Activated CD4-positive, alpha-beta T cell treated with anti-CD3 and anti-CD28 coated beads for 1 hour (primary cell): ENCODE measurements around the gene MMP1.

Source experiments
- DNase-seq: peaks from one replicate; pipeline ENCODE4 v3.0.0-alpha.2; 2020

MMP1 gene

DNA sequence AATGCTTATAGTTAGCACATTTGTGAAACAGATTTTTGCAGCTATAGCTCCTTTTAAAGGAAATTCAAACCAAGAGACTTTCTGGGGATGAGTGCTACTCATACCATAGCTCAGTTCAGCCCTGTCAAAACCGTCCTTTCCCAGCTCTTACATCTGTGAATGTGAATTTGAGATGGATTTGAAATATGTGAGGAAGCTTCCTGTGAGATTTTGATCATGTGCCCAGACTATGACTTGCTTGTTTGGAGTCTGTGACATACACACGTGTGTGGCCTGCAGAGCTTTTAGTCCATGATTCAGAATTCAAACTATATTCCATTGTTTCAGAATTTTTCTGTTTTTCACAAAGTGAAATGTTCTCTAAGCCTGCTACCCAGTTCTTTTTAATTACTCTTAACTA lies 4.4 kb upstream of the MMP1 start:
- DNase-seq = no peak

DNA sequence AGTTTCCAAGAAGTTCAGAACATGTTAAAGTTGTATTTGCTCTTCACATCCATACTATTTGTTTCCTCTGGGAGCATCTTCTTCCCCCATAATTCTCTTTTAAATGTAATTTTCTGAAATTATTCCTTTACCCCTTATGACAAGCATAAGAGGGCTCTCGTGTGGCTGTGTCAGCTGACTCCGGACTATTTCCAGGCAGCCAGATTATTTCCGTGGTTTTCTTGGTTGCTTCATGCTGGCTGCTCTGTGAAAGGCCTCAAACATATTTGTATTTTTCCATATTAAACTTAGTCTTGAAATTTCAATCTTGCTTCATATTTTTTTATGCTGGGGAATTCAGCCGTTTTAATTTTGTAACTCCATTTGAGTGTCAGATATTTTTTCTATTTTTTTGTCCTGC lies 2.8 kb upstream of the MMP1 start:
- DNase-seq = no peak

DNA sequence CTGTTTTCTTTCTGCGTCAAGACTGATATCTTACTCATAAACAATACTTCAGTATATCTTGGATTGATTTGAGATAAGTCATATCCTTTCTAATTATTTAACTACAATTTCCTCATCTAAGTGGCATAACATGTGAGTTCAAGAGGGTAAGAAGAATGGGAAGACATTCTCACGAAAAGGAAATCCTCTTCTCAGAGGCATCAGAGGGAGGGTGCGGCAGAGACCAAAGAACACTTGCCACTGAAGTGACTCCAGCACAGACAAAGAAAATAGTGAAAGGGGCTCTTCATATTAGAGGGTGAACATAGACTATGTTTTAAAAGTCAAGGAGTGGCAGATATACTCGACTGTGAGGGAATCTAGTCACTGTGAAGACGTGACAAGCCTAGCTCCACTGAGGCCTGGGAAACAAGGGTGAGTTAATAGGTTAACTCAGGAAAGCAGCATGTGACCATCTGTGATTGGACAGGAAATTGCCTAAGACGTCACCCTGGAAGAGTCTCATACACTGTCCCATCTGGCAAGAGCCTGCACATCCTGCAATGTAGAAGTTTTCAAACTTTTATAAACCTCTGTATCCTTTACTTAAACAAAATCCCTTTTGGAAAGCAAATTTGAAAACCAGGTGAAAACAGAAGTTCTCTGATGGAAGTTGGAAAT lies 1.9 kb upstream of the MMP1 start:
- no peak for DNase-seq

DNA sequence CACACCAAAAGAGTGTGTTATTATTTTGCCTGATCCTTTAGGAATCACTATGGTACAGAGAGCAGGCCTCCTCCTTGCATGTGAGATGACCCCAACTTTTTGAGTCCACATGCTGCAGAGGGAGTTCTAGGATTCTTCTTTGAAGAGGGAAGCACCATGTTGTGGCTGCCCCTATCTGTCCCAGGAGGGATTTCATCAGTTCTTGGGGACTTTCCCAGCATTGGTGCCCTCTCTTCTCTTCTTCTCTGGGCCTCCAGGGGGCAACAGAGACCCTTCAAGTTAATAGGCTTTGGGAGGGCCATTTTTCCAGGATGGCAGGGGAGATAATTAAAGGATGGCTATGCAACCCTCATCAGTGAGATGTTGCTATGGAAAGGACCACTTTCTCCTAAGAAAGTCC lies 3.6 kb downstream of the MMP1 start:
- no peak for DNase-seq

DNA sequence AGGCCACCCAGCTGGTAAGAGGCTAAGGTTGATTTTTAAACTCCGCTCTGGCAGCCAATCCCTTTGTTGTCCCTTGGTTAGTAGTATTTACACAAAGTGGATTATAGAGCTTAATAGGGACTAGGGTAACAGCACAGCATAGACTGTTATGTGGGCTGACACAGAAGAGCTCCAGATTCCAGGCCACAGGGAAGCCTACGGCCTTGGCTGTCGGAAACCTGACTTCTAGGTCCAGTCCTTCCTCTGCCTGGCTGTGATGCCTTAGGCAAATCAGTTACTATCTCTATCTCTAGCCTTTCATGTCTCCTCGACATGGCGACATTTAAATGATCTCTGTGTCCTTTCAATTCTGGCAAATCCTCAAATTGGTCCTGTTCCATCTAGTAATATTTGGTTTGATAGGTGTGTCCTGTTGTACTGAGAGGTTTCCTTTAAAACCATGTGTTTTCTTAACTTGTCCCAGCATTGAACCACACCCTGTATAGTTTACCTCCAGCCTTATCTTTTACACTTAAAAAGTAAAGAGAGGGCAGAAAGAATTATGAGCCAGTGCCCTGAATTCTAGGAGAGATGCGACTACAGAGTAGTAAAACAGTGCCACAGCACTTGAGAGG lies 4.2 kb downstream of the MMP1 start:
- DNase-seq = no peak

DNA sequence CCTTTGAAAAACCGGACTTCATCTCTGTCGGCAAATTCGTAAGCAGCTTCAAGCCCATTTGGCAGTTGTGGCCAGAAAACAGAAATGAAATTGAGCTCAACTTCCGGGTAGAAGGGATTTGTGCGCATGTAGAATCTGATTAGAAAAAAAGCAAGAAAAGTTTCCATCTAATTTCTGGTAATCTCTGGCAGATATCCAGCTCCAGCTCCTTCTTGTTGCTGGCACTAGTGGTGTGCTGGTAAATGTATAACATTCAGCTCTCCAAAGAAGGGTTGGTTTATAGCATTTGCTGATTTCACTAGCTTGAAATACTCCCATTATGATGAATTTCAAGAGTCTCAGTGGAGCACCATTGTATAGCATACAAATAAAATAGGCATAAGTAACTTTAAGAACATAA lies 5.4 kb downstream of the MMP1 start:
- DNase-seq = no peak

DNA sequence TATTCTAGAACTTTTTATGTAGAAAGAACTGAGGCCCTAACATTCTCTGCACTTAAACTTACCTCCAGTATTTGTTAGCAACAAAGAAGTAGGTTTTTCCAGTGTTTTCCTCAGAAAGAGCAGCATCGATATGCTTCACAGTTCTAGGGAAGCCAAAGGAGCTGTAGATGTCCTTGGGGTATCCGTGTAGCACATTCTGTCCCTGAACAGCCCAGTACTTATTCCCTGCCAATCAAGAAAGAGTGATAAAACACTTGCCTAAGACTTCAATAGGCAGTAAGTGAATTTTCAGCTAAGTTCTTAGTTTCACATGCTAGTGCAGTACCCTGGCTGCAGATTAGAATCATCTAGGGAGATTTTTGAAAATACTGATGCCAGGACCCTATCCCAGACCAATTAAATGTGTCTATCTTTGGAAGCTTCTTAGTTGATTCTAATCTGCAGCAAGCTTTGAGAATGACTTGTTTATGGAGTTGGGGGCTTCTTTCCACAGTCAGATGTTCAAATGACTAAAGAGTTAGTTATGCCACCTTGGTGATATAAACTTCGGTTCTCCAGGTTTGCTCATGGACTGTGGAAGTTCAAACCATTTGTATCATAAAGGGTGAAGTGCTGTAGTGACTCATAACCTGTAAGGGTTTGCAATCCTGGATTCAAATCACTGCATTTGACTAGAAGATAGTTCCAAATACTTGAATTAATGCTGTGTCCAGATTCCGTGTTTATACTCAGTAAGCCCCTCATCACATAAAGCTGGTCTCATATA lies 6.5 kb downstream of the MMP1 start:
- no peak for DNase-seq

DNA sequence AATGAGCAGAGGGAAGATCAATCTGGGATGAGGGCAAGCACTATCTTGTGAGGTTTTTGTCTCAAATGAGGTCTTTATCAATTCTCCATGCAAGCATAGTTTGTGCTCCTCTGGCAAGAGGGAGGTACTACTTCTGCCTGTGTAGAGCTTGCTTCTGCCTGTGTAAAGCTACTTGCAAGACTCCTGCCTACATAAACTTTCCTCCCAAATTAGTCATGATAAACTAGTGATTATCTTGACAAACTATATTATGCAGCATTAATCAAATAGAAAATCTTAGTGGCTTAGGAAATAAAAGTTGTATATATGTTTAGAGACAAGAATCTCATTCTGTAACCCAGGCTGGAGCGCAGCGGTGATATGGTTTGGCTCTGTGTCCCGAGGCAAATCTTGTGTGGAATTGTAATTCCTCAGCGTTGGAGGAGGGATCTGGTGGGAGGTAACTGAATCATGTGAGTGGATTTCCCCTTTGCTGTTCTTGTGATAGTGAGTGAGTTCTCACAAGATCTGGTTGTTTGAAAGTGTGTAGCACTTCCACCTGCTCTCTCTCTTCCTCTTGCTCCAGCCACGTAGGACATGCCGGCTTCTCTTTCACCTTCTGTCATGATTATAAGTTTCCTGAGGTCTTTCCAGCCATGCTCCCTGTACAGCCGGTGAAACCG lies 9.5 kb downstream of the MMP1 start:
- DNase-seq = no peak

DNA sequence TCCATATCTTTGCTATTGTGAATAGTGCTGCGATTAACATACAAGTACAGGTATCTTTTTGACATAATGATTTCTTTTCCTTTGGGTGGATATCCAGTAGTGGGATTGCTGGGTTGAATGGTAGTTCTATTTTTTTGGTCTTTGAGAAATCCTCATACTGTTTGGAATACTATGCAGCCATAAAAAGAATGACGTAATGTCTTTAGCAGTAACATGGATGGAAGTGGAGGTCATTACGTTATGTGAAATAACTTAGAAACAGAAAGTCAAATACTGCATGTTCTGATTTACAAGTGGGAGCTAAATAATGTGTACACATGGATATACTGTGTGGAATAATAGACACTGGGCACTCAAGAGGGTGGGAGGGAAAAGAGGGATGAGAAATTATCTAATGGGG lies 13.6 kb downstream of the MMP1 start:
- DNase-seq = no peak

DNA sequence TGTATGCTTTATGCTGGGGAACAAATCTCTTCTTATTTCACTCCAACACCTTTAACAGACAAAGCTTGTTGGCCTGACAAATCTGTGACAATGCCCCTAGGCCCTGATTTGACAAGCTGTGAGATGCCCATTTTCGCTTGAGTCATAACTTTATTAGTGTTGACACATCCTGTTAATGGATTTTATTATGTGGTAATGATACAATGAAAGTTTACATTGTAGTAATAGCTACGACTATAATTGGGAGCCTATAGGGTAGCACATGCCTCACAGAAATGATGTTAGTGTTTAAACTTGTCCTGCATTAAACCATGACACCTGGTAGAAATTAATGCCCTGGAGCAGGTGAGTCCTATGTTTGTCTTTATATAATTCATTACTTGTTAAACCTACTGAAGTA lies 14.2 kb downstream of the MMP1 start:
- no peak for DNase-seq

DNA sequence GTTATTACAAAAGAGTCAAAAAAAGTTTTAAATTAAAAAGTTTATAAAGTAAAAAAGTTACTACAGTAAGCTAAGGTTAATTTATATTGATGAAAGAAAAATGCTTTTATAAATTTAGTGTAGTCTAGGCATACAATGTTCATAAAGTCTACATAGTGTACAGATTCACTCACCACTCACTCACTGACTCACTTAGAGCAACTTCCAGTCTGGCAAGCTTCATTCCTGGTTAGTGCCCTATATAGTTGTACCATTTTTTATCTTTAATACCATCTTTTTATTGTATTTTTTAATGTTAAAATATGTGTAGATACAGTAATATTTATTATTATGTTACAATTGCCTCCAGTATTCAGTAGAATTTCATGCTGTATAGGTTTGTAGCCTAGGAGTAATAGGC lies 14.9 kb downstream of the MMP1 start:
- no peak for DNase-seq

DNA sequence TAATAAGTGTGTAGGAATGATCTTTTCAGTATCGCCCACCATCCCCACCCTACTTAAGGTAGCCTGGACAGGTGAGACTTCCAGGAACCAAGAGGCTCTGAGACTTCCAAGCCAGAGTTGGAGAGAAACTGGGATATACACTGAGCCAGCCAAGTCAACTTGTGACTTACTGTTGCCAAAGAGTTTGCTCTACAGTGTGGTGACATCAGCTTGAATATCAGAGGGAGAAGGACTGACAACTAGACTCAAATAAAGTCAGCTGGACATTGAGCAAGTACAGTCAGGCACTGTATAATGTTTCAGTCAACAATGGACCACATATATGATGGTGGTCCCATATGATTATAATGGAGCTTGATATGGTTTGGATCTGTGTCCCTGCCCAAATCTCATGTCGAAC lies 16.3 kb downstream of the MMP1 start:
- DNase-seq = no peak

DNA sequence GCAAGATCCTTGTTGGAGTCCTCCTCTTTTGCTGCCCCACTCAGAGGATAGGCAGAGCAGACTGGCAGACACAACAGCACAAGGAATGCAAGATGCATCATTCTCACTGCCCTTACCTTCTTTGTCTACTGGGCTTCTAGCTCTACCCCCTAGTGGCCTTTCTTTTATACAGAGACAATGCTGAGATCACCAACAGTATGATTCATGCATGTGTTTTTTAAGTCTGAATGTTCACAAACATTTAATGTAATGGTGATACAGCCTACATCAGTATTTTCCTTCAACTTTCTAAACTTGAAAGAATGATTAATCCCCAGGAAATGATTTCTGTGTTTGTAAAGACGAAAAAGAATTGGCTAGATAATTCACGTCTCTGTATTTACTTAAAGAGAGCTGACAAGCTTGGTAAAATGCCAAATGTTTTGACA lies 17.5 kb downstream of the MMP1 start, which contains the start of gene MMP10:
MMP10 (minus strand) TSS at position 138 of the 428 bp plus-strand sequence; CDS start at position 101, 37 bp downstream.
- no peak for DNase-seq

DNA sequence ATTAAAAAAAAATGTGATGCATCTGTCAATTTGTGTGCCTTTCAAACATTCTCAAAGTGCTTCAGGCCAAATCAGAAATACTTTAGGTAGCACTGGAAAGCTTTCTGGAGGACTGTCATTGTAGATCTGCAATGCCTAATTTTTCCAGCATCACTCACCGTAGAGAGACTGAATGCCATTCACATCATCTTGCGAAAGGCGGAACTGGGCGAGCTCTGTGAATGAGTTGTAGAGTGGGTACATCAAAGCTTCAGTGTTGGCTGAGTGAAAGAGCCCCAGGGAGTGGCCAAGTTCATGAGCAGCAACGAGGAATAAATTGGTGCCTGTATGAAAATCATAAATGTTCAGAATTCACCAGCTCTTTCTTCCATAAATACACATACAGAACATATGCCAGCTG lies 21.5 kb downstream of the MMP1 start:
- no peak for DNase-seq

DNA sequence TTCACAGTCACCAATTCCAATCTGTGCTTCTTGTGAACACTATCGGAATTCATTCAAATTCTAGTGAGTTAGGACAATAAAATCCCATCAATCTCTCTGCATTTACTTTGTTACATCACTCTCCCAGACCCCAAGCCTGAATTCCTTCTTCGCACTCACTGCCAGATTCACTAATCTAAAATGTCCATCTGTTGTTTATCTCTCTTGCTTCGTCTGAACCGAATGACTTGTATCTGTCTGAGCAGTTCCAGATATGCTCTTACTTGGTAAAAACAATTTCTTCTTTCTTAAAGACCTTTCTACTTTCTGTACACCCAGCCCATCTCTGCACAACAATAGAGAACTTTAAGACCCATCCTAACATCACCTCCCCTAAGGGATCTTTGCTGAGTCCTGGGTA lies 24.6 kb downstream of the MMP1 start:
- DNase-seq = no peak

DNA sequence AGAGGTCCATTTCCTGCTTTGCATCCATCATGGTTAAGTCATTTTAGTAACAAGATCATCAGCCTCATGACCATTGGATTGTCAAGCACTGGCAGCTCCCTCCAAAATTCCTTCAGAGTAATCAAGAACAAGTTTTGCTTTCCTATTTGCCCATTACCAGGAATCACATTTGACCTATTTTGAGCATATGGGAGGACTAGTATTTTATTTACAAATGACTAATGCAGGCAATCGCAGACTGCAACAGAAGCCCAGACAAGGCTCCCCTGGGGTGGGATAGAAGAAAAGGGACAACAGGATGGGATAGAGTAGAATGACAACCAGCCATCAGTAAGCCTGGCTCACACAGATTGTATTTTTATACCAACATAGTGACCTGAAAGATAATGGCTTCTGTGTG lies 26.6 kb downstream of the MMP1 start:
- no peak for DNase-seq

DNA sequence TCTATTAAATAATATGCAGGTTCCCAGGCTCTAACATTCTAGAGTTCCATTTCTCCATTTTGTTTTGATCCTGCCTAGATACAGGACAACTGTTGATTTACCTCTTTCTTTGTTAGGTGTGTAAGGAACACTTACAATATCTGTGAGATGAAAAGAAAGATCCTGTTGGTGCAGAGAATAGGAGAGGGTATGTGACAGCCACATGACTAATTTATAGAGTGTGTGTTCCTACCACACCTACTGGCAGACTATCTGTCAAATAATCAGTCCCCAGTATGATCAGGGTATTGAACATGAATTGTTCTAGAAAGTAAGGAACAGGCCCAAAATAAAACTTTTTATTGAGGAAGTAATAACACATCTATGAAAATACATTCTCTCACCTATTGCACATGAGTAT lies 27.8 kb downstream of the MMP1 start:
- no peak for DNase-seq

DNA sequence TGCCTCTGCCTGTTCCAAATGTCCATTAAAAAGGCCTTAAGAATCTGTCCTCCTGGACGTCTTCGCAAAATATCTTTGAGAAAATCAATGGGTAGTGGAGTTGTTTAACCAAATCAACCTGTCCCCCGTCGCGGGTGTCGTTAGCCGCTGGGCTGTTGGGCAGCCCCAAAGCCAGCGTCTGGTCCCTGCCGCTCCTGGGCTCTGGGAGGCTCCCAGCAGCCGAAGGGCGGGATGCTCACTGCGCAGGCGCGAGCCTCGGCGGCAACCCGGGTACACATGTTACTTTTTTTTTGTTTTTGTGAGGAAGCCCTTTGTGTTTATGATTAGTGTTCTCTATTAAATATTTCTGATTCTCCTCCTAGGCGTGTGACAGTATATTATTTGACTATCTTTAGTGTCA lies 30.2 kb downstream of the MMP1 start:
- no peak for DNase-seq

DNA sequence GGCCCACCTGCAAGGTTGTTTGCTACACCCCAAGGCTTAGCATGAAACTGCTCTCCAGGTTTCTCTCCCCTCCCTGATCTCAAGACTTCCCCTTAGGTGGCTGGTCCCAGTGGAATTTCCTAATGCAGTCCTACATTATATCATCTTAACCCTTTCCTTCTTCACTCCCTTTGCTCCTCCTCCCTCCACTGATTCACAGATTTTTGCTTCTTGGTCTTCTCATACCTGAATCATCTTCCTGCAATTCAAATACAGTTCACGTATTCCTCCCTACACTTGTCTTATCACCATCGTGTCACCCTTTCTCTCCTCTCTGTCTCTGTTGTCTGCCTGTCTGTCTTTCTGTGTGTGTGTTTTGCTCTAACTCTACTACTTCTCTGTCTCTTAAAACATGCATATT lies 34.5 kb downstream of the MMP1 start:
- no peak for DNase-seq

DNA sequence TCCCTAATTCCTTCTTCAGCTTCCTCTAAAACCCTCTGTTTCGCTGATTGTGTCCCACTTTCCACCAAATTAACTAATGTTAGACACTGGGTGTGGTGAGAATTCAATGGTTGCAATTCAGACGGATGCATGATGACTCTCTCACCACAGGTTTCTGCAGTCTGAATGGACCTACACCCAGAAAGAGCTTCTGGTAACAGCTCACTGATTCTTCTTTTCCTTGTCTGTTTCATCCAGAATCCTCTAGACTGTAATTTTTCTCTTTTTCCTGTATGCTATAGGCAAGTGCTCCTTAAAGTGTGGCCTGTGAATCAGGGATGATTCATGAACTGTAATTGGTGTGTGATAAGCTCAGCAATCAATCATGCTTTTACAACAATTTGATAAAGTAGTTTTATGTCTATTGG lies 35.6 kb downstream of the MMP1 start:
- DNase-seq = no peak

DNA sequence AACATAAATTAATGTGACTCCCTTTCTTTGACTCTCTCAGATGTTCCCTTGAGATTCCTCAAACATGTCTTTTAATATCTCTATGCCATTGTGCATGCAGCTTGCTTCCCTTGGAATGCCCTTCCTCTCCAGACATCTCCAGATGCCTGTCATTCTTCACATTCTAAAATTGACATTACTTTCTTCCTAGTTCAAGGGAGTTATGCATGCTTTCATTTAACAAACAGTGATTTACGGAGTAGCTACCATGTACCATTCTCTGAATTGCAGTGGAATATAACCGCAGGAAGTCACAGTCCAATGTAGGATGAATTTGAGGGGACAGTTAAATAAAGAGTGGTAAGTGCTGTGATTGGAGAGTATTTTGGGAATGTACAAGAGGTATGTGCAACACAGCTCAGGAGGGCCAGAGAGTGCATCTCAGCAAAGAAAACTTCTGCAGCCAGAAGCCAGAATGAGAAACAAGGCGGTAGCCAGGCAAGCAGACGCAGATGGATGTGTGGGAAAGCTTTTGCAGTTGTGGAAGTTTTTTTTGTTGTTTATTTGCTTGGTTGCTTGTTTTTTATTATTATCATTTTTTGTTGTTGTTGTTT lies 36.2 kb downstream of the MMP1 start:
- DNase-seq = no peak

DNA sequence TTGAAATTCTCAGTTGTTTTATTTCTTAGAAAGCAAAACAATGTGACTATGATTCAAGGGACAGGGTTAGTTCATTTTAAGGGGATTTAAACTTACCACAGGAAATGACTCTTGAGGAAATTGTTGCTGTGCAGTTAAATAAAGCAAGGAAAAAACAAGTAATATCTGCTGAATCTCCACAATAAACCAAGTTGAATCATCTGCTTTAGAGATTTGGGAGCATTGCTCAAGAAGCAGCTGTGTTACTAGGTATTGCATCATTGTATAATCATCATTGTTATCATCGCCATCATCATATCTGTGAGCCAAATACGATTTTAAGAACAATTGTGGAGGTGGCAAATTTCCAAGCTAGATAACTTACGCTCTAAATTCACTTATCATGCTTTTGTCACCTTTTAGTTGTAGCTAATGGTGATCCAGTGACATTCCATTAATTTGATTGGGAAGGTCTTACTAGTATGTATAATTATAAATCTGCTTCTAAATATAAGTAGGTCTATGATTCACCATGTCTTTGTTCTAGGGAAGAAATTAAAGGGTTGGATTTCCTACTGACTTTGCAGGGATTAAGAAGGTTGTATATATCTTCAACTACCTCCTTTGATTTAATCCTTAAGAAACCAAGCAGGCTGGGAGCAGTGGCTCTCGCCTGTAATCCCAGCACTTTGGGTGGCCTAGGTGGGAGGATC lies 37.5 kb downstream of the MMP1 start:
- DNase-seq = no peak
